Endodermal cell (in vitro differentiated cells): ENCODE results near the gene IFI27. TPM values are rescaled to one million over a fixed set of nuclear protein-coding genes. Genes with fewer than 3 reads are reported as not detected.

ENCODE experiments used
- DNase-seq: peaks from one replicate; pipeline ENCODE4 v3.0.0-alpha.2; 2017
- H3K27ac ChIP-seq: 2 replicates; pipeline ENCODE4 v1.5.1; 2013; ENCODE audit warnings: mild to moderate bottlenecking, low read depth, low read length, moderate library complexity
- H3K27me3 ChIP-seq: 2 replicates; pipeline ENCODE4 v1.6.1; 2013; ENCODE audit warnings: mild to moderate bottlenecking, low read length, moderate library complexity; ENCODE audit not compliant: insufficient read depth, control insufficient read depth, poor library complexity, severe bottlenecking
- H3K36me3 ChIP-seq: 2 replicates; pipeline ENCODE4 v1.7.0; 2013; ENCODE audit warnings: mild to moderate bottlenecking, low read length, moderate library complexity; ENCODE audit not compliant: control insufficient read depth, insufficient read depth
- H3K4me1 ChIP-seq: one replicate; pipeline ENCODE4 v1.7.0; 2013; ENCODE audit warnings: low read length; ENCODE audit not compliant: control insufficient read depth, insufficient read depth
- H3K4me3 ChIP-seq: 2 replicates; pipeline ENCODE4 v1.5.1; 2013; ENCODE audit warnings: mild to moderate bottlenecking, low read length, moderate library complexity
- H3K9ac ChIP-seq: 2 replicates; pipeline ENCODE4 v1.6.1; 2013; ENCODE audit warnings: mild to moderate bottlenecking, low read length, moderate library complexity; ENCODE audit not compliant: poor library complexity, severe bottlenecking; ENCODE audit errors: extremely low read depth
- H3K9me3 ChIP-seq: 2 replicates; pipeline ENCODE4 v1.6.1; 2013; ENCODE audit warnings: mild to moderate bottlenecking, low read length, moderate library complexity; ENCODE audit not compliant: control insufficient read depth
- H3K27ac Mint-ChIP-seq: 2 replicates; pipeline ENCODE4 v1.8.0; 2020; ENCODE audit warnings: mixed read lengths
- H3K27me3 Mint-ChIP-seq: 2 replicates; pipeline ENCODE4 v1.8.0; 2021; ENCODE audit warnings: mild to moderate bottlenecking, mixed read lengths; ENCODE audit not compliant: insufficient read depth
- H3K36me3 Mint-ChIP-seq: 2 replicates; pipeline ENCODE4 v1.8.0; 2020; ENCODE audit warnings: low read depth, mixed read lengths
- H3K4me1 Mint-ChIP-seq: 2 replicates; pipeline ENCODE4 v1.8.0; 2020; ENCODE audit warnings: mixed read lengths
- H3K4me3 Mint-ChIP-seq: 2 replicates; pipeline ENCODE4 v1.8.0; 2020; ENCODE audit warnings: mild to moderate bottlenecking, moderate library complexity, mixed read lengths
- H3K9me3 Mint-ChIP-seq: 2 replicates; pipeline ENCODE4 v1.8.0; 2020; ENCODE audit warnings: mild to moderate bottlenecking, mixed read lengths
- WGBS, 2 experiments: methylation state at CpG; one replicate each; pipeline versions ENCODE4 v1.1.5 to v1.1.7; 2013; ENCODE audit warnings: missing lambda C conversion rate in 2 of 2, mixed read lengths in 1 of 2; ENCODE audit not compliant: insufficient coverage in 1 of 2, insufficient read length in 1 of 2; 5-methylcytosine and 5-hydroxymethylcytosine counted together
- total RNA-seq, 2 donors: library from RNA; stranded (reverse); fragmentation: NEBNext Ultra II Directional in 1 of 2; extraction: Animal tissue kit (Norgen Biotek cat#: 25700) in 1 of 2; gene quantifications; 2 replicates in 1 of 2; 3 replicates in 1 of 2; pipeline ENCODE4 v1.2.1, GENCODE V29; 2021
- TF ChIP-seq, protein P1 (sequence below): fragments of 200-600 bp; sonication (generic); conservative IDR thresholded peaks from 2 replicates; pipeline ENCODE4 v1.5.0; 2021; ENCODE audit warnings: antibody characterized with exemption, mild to moderate bottlenecking

Gene IFI27
- total RNA-seq, 2 donors from 2014 or later: 1.9 to 9.0 TPM

DNA sequence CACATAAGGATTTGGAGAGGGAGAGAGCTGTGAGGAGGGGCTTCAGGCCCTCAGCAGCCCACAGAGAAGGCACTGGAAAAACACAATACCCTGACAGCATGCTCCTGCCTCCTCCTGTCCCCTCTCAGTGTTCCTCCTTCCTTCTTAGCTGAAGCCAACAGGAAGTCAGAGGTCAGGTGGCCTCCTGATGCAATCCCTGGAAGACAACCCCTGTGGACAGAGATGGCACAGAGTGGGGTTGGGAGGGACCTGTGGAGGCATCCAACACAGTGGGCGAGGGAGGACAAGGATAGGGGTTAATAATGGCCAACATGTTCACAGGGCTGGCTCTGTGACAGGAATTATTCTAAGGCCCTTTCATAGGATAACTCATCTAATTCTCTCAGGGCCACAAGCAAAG is 34.2 kb downstream of the IFI27 start:
- TF ChIP-seq, protein P1, sequence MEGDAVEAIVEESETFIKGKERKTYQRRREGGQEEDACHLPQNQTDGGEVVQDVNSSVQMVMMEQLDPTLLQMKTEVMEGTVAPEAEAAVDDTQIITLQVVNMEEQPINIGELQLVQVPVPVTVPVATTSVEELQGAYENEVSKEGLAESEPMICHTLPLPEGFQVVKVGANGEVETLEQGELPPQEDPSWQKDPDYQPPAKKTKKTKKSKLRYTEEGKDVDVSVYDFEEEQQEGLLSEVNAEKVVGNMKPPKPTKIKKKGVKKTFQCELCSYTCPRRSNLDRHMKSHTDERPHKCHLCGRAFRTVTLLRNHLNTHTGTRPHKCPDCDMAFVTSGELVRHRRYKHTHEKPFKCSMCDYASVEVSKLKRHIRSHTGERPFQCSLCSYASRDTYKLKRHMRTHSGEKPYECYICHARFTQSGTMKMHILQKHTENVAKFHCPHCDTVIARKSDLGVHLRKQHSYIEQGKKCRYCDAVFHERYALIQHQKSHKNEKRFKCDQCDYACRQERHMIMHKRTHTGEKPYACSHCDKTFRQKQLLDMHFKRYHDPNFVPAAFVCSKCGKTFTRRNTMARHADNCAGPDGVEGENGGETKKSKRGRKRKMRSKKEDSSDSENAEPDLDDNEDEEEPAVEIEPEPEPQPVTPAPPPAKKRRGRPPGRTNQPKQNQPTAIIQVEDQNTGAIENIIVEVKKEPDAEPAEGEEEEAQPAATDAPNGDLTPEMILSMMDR: no peak
- H3K36me3 Mint-ChIP-seq: no peaks in the 10 kb centered on the region
- H3K27ac Mint-ChIP-seq: peak overlapping the region; percentile 83
- H3K27me3 Mint-ChIP-seq: peaks cover 15% of the 10 kb centered on the region
- Histone ChIP-seq H3K4me1 (no peaks in the 10 kb centered on the region), H3K27me3 (no peaks in the 10 kb centered on the region), H3K9me3 (no peaks in the 10 kb centered on the region), H3K36me3 (no peaks in the 10 kb centered on the region), H3K9ac (no peak overlapping the region), H3K27ac (no peak overlapping the region), H3K4me3 (no peak overlapping the region)
- 71% methylated on average over 1 of the region's 1 CpG; no CpG with 5 or more reads in 1 of the 2 experiments for WGBS, 2 experiments
- no peak overlapping the region for H3K4me3 Mint-ChIP-seq
- peak; percentile 63 for DNase-seq
- H3K4me1 Mint-ChIP-seq: peaks cover 5% of the 10 kb centered on the region
- no peaks in the 10 kb centered on the region for H3K9me3 Mint-ChIP-seq

- peaks cover 18% of the 10 kb centered on the region for H3K27me3 Mint-ChIP-seq
- no peak overlapping the region for H3K27ac Mint-ChIP-seq
- WGBS, 2 experiments: 57 to 74% methylated on average over 3 to 6 of the region's 6 CpGs
- Histone ChIP-seq H3K27ac (no peak overlapping the region), H3K27me3 (no peaks in the 10 kb centered on the region), H3K9me3 (no peaks in the 10 kb centered on the region), H3K36me3 (no peaks in the 10 kb centered on the region), H3K4me1 (no peaks in the 10 kb centered on the region), H3K9ac (no peak overlapping the region), H3K4me3 (no peak overlapping the region)
- H3K4me1 Mint-ChIP-seq: peaks cover 5% of the 10 kb centered on the region
- H3K36me3 Mint-ChIP-seq: no peaks in the 10 kb centered on the region
- no peaks in the 10 kb centered on the region for H3K9me3 Mint-ChIP-seq
- no peak overlapping the region for H3K4me3 Mint-ChIP-seq
- DNase-seq: no peak
- TF ChIP-seq, protein P1: no peak
Measured at GRCh38 chr14:94145902-94146527, 35.5 kb downstream of the IFI27 start.

GRCh38 chr14:94152676-94153075 is 42.1 kb downstream of the IFI27 start:
- Histone ChIP-seq H3K36me3 (no peaks in the 10 kb centered on the region), H3K27ac (no peak overlapping the region), H3K9me3 (no peaks in the 10 kb centered on the region), H3K27me3 (no peaks in the 10 kb centered on the region), H3K4me3 (no peak overlapping the region), H3K9ac (no peak overlapping the region), H3K4me1 (no peaks in the 10 kb centered on the region)
- no peaks in the 10 kb centered on the region for H3K36me3 Mint-ChIP-seq
- no peak overlapping the region for H3K27ac Mint-ChIP-seq
- peaks cover 21% of the 10 kb centered on the region for H3K27me3 Mint-ChIP-seq
- DNase-seq: no peak
- TF ChIP-seq, protein P1: no peak
- peaks cover 13% of the 10 kb centered on the region for H3K9me3 Mint-ChIP-seq
- no peak overlapping the region for H3K4me3 Mint-ChIP-seq
- H3K4me1 Mint-ChIP-seq: no peaks in the 10 kb centered on the region
- WGBS, 2 experiments: 79 to 100% methylated on average over 1 of the region's 1 CpG
